ENCODE measurements around the gene GPR82.
"Not testable (repeated sequence)": the region's sequence is repeated elsewhere in the genome, so short reads cannot be mapped to it uniquely, and the experiment has no call there.

GPR82 gene

GRCh38 chrX:41718481-41719235 lies 5.3 kb upstream of the GPR82 start:
- Histone ChIP-seq H3K4me2 (ENCODE audit: low read length) (no peak overlapping the region), H3K79me2 (no peaks in the 10 kb centered on the region), H3K4me1 (no peaks in the 10 kb centered on the region), H3K4me3 (ENCODE audit: low read depth, low read length) (no peak overlapping the region), H3K27ac (no peak overlapping the region), H3K27me3 (ENCODE audit: control insufficient read depth, insufficient read depth, low read length) (no peaks in the 10 kb centered on the region), H3K9me3 (ENCODE audit: control insufficient read depth, low read length) (no peaks in the 10 kb centered on the region), H3K9ac (no peak overlapping the region), H2AFZ (no peak overlapping the region), H3K36me3 (ENCODE audit: control insufficient read depth, insufficient read depth, low read length) (no peaks in the 10 kb centered on the region)
- TF ChIP-seq CTCF (IDR thresholded peaks at IDR 0.05), result no peak

GRCh38 chrX:41719610-41720009 lies 4.4 kb upstream of the GPR82 start:
- not testable (repeated sequence) for H2AFZ ChIP-seq; H3K27ac ChIP-seq; H3K79me2 ChIP-seq; H3K9ac ChIP-seq; H3K4me1 ChIP-seq; H3K4me3 ChIP-seq (ENCODE audit: low read depth, low read length); H3K4me2 ChIP-seq (ENCODE audit: low read length); H3K27me3 ChIP-seq (ENCODE audit: control insufficient read depth, insufficient read depth, low read length); H3K36me3 ChIP-seq (ENCODE audit: control insufficient read depth, insufficient read depth, low read length); H3K9me3 ChIP-seq (ENCODE audit: control insufficient read depth, low read length)

GRCh38 chrX:41720125-41720779 lies 3.7 kb upstream of the GPR82 start:
- Histone ChIP-seq H2AFZ (no peak overlapping the region), H3K4me3 (ENCODE audit: low read depth, low read length) (no peak overlapping the region), H3K9ac (no peak overlapping the region), H3K4me1 (no peaks in the 10 kb centered on the region), H3K27me3 (ENCODE audit: control insufficient read depth, insufficient read depth, low read length) (no peaks in the 10 kb centered on the region), H3K9me3 (ENCODE audit: control insufficient read depth, low read length) (no peaks in the 10 kb centered on the region), H3K4me2 (ENCODE audit: low read length) (no peak overlapping the region), H3K79me2 (no peaks in the 10 kb centered on the region), H3K36me3 (ENCODE audit: control insufficient read depth, insufficient read depth, low read length) (no peaks in the 10 kb centered on the region), H3K27ac (no peak overlapping the region)
- TF ChIP-seq CTCF (IDR thresholded peaks at IDR 0.05), result no peak

GRCh38 chrX:41721590-41721989 lies 2.4 kb upstream of the GPR82 start:
- H3K36me3 ChIP-seq (ENCODE audit: control insufficient read depth, insufficient read depth, low read length), result no peaks in the 10 kb centered on the region
- no peak overlapping the region for H3K27ac ChIP-seq
- no peak overlapping the region for H2AFZ ChIP-seq
- H3K79me2 ChIP-seq, result no peaks in the 10 kb centered on the region
- no peak for TF ChIP-seq CTCF (IDR thresholded peaks at IDR 0.05)
- H3K9ac ChIP-seq, result no peak overlapping the region
- H3K27me3 ChIP-seq (ENCODE audit: control insufficient read depth, insufficient read depth, low read length), result no peaks in the 10 kb centered on the region
- H3K4me3 ChIP-seq (ENCODE audit: low read depth, low read length), result no peak overlapping the region
- no peaks in the 10 kb centered on the region for H3K4me1 ChIP-seq
- H3K4me2 ChIP-seq (ENCODE audit: low read length), result no peak overlapping the region
- H3K9me3 ChIP-seq (ENCODE audit: control insufficient read depth, low read length), result no peaks in the 10 kb centered on the region

GRCh38 chrX:41722214-41722613 lies 1.8 kb upstream of the GPR82 start:
- Histone ChIP-seq H3K4me3 (ENCODE audit: low read depth, low read length) (no peak overlapping the region), H3K79me2 (no peaks in the 10 kb centered on the region), H3K36me3 (ENCODE audit: control insufficient read depth, insufficient read depth, low read length) (no peaks in the 10 kb centered on the region), H3K4me1 (no peaks in the 10 kb centered on the region), H3K4me2 (ENCODE audit: low read length) (no peak overlapping the region), H3K9ac (no peak overlapping the region), H3K27me3 (ENCODE audit: control insufficient read depth, insufficient read depth, low read length) (no peaks in the 10 kb centered on the region), H3K9me3 (ENCODE audit: control insufficient read depth, low read length) (no peaks in the 10 kb centered on the region), H2AFZ (no peak overlapping the region), H3K27ac (no peak overlapping the region)
- no peak for TF ChIP-seq CTCF (IDR thresholded peaks at IDR 0.05)

Measured in parathyroid adenoma (tissue), 2 donors.